Measurements from ENCODE around the gene TSEN2. TPM values are rescaled to one million over a fixed set of nuclear protein-coding genes. Genes with fewer than 3 reads are reported as not detected.

TSEN2 gene
- total RNA-seq (10 to 100 TPM; 12.5 to 21.9 (median 15.1) TPM), polyA plus RNA-seq (10 to 100 TPM; 14.2 to 30.9 (median 15.0) TPM)
- long read RNA-seq, donor 1, partial matches to known transcripts, result 2 of 6 reads
- long read RNA-seq, donor 1, other reads (novel, unspliced or antisense), result 3 of 6 reads
- long read RNA-seq, donor 2, partial matches to known transcripts, result 4 of 23 reads
- long read RNA-seq, donor 2, other reads (novel, unspliced or antisense), result 17 of 23 reads

DNA sequence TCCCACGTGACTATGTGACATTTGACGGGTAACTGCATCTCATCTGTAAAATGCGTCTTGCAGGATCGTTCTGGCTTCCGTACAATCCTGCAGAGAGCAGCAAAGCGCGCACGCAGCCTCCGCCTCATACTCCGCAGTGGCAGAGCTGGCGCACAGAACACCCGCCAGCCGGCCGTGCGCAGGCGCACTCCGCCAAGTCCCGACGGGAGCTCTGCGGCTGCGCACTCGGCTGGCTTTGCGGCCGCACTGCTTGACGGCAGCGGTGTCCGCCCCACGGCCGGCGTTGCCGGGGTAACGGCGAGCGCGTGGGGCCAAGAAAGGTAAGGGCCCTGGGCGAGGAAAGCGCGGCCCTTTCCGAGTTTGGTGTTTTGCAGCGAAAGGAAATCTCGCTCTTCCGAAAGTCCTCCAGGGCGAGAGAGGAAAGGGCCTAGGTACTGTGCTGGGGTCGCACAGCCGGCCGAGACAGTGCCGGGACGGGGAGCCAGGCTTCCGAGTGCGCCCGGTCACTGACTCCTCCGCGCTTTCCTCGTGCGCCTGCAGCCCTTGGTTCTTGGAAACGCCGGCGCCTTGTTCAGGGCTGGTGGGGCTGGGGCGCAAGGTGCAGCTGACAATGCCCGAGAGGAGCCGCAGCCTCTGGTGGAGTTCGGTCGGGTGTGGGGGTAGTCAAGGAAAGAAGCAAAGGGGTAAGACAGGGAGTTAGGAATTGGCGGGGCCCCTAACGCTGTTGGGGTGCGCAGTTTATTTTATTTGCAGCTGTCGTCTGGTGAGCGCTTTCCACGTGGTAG lies at the start of gene TSEN2:
TSS of gene TSEN2 (plus strand) at position 283 of the 785 bp plus-strand sequence. CDS start 5,321 bp downstream, outside the sequence.
- peaks cover 19% of the 10 kb centered on the region for H3K4me1 ChIP-seq
- WGBS, 3 donors, result 0% methylated on average over 55 to 69 of the region's 69 CpGs
- H3K4me3 ChIP-seq, result peak within 1 kb of the TSS; percentile 91
- no peak for TF ChIP-seq CTCF (IDR thresholded peaks at IDR 0.05)
- intact Hi-C loops (cut with DNase I), result no loop called here
- H3K9me3 ChIP-seq, result no peaks in the 10 kb centered on the region
- peak within 1 kb of the TSS; percentile 87 for H3K27ac ChIP-seq
- peak; percentile 96 to 98 (median 96) for ATAC-seq
- DNase-seq, result peak; percentile 93 to 97
- no peaks in the 10 kb centered on the region for H3K36me3 ChIP-seq (ENCODE audit: insufficient read depth in 1 of 2, low read depth in 1 of 2)
- no peaks in the 10 kb centered on the region for H3K27me3 ChIP-seq (ENCODE audit: insufficient read depth in 3 of 3, low read length in 2 of 3)

GRCh38 chr3:12436514-12437220 lies 47.6 kb upstream of the TSEN2 start:
- no peak overlapping the region for H3K4me3 ChIP-seq
- H3K4me1 ChIP-seq, result no peaks in the 10 kb centered on the region
- no peaks in the 10 kb centered on the region for H3K9me3 ChIP-seq
- no peaks in the 10 kb centered on the region for H3K36me3 ChIP-seq (ENCODE audit: insufficient read depth in 1 of 2, low read depth in 1 of 2)
- H3K27ac ChIP-seq, result no peak overlapping the region
- intact Hi-C loops (cut with DNase I), result no loop called here
- ATAC-seq, result peak in 3 of 4 donors; percentile 30 to 64 (median 46)
- TF ChIP-seq CTCF (IDR thresholded peaks at IDR 0.05), result no peak
- peaks cover 0 to 35% (median 2%) of the 10 kb centered on the region in 3 donors for H3K27me3 ChIP-seq (ENCODE audit: insufficient read depth in 3 of 3, low read length in 2 of 3)
- WGBS, 3 donors, result 23 to 32% (median 25%) methylated on average over 12 of the region's 12 CpGs
- DNase-seq, result no peak

DNA sequence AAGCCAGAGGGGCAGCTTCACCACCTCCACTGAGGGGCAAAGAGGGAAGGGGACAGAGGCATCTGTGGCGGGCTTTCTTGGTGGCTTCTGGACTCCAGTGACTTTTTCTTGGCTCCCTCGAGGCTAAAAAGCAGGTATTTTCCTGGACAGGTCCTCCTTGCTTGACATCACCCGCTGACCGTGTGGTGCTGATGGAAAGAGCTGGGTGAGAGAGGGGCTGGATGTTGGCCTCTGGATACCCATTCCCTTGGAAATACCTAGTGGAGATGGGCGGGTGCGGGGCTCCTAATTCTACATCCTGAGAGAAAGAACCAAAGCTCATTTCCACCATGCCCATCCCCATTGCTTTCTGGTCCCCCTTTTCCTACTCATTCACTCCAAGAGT lies 47.1 kb upstream of the TSEN2 start:
- H3K4me1 ChIP-seq, result no peaks in the 10 kb centered on the region
- TF ChIP-seq CTCF (IDR thresholded peaks at IDR 0.05), result no peak
- intact Hi-C loops (cut with DNase I), result no loop called here
- H3K4me3 ChIP-seq, result no peak overlapping the region
- no peaks in the 10 kb centered on the region for H3K9me3 ChIP-seq
- H3K36me3 ChIP-seq (ENCODE audit: insufficient read depth in 1 of 2, low read depth in 1 of 2), result no peaks in the 10 kb centered on the region
- H3K27me3 ChIP-seq (ENCODE audit: insufficient read depth in 3 of 3, low read length in 2 of 3), result peaks cover 0 to 40% (median 2%) of the 10 kb centered on the region in 3 donors
- DNase-seq (no peak), ATAC-seq (no peak)
- no peak overlapping the region for H3K27ac ChIP-seq
- 79 to 95% (median 87%) methylated on average over 6 of the region's 6 CpGs for WGBS, 3 donors

- no peaks in the 10 kb centered on the region for H3K9me3 ChIP-seq
- ATAC-seq, result no peak
- no peak for DNase-seq
- H3K27ac ChIP-seq, result no peak overlapping the region
- H3K4me3 ChIP-seq, result no peak overlapping the region
- no peaks in the 10 kb centered on the region for H3K36me3 ChIP-seq (ENCODE audit: insufficient read depth in 1 of 2, low read depth in 1 of 2)
- WGBS, 3 donors, result 89 to 91% (median 89%) methylated on average over 13 of the region's 13 CpGs
- no peaks in the 10 kb centered on the region for H3K4me1 ChIP-seq
- intact Hi-C loops (cut with DNase I), result no loop called here
- TF ChIP-seq CTCF (IDR thresholded peaks at IDR 0.05), result no peak
- peaks cover 0 to 44% (median 2%) of the 10 kb centered on the region in 3 donors for H3K27me3 ChIP-seq (ENCODE audit: insufficient read depth in 3 of 3, low read length in 2 of 3)
These were observed 46.4 kb upstream of the TSEN2 start for GRCh38 chr3:12437861-12438260.
